ENCODE measurements around the gene PMP22.

The PMP22 gene

GRCh38 chr17:15303268-15303667, 38.1 kb upstream of the PMP22 start:
- H3K4me3 ChIP-seq (ENCODE audit: control insufficient read depth, low read depth, low read length) = no peak overlapping the region
- no peak for TF ChIP-seq CTCF (IDR thresholded peaks at IDR 0.05; ENCODE audit: control insufficient read depth, insufficient read depth, low read depth, low read length, missing control alignments)
- no peak for DNase-seq (ENCODE audit: low read depth)

- no peak for DNase-seq (ENCODE audit: low read depth)
- H3K4me3 ChIP-seq (ENCODE audit: control insufficient read depth, low read depth, low read length) = no peak overlapping the region
- TF ChIP-seq CTCF (IDR thresholded peaks at IDR 0.05; ENCODE audit: control insufficient read depth, insufficient read depth, low read depth, low read length, missing control alignments) = no peak
These were observed 36.7 kb upstream of the PMP22 start for GRCh38 chr17:15301845-15302244.

GRCh38 chr17:15298176-15298575, 33.0 kb upstream of the PMP22 start:
- H3K4me3 ChIP-seq (ENCODE audit: control insufficient read depth, low read depth, low read length) = no peak overlapping the region
- TF ChIP-seq CTCF (IDR thresholded peaks at IDR 0.05; ENCODE audit: control insufficient read depth, insufficient read depth, low read depth, low read length, missing control alignments) = no peak
- DNase-seq (ENCODE audit: low read depth) = no peak

- H3K4me3 ChIP-seq (ENCODE audit: control insufficient read depth, low read depth, low read length) = no peak overlapping the region
- no peak for DNase-seq (ENCODE audit: low read depth)
- no peak for TF ChIP-seq CTCF (IDR thresholded peaks at IDR 0.05; ENCODE audit: control insufficient read depth, insufficient read depth, low read depth, low read length, missing control alignments)
These were observed 28.4 kb upstream of the PMP22 start for GRCh38 chr17:15293558-15293957.

GRCh38 chr17:15291674-15292361, 26.7 kb upstream of the PMP22 start:
- DNase-seq (ENCODE audit: low read depth) = no peak
- TF ChIP-seq CTCF (IDR thresholded peaks at IDR 0.05; ENCODE audit: control insufficient read depth, insufficient read depth, low read depth, low read length, missing control alignments) = no peak
- H3K4me3 ChIP-seq (ENCODE audit: control insufficient read depth, low read depth, low read length) = no peak overlapping the region

DNA sequence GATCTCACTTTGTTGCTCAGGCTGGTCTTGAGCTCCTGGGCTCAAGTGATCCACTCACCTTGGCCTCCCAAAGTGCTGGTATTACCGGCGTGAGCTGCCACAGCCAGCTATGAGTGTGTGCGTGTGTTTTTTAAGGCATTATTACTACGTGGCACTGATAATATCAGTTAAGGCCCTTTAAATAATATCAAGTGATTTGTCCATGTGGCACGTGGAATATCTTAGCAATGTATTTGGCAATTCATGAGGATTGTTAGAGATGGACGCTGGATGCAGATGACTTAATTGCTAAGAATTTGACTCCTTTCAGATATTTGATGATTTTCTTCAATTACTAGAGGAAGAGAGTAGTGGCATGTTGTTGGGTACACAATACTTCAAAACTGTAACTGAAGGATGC, 25.5 kb upstream of the PMP22 start:
- no peak for DNase-seq (ENCODE audit: low read depth)
- no peak for TF ChIP-seq CTCF (IDR thresholded peaks at IDR 0.05; ENCODE audit: control insufficient read depth, insufficient read depth, low read depth, low read length, missing control alignments)
- no peak overlapping the region for H3K4me3 ChIP-seq (ENCODE audit: control insufficient read depth, low read depth, low read length)

Data from AG09309 (cell line).